GM12891 (cell line): ENCODE results near the gene IQCN.

Experiments used
- DNase-seq: peaks from one replicate; pipeline ENCODE4 v3.0.0; 2011; ENCODE audit warnings: low spot score; ENCODE audit not compliant: insufficient read length
- FAIRE-seq: peaks from 2 replicates; lab custom pipeline; 2011; peaks lifted over from hg19 to GRCh38; lab: Jason Lieb, UNC
- PAX5 ChIP-seq: IDR thresholded peaks from 2 replicates; pipeline ENCODE4 v1.6.1; 2011; ENCODE audit warnings: low read length, moderate library complexity, mild to moderate bottlenecking; ENCODE audit not compliant: insufficient read depth, severe bottlenecking
- POLR2A ChIP-seq: IDR thresholded peaks from 2 replicates; pipeline ENCODE4 v1.6.1; 2011; ENCODE audit warnings: low read depth, low read length, control low read depth
- POLR2AphosphoS5 ChIP-seq: IDR thresholded peaks from 2 replicates; pipeline ENCODE4 v1.6.1; 2011; ENCODE audit warnings: low read depth, low read length, control low read depth
- POU2F2 ChIP-seq: IDR thresholded peaks from 2 replicates; pipeline ENCODE4 v1.6.1; 2011; ENCODE audit warnings: low read depth, mild to moderate bottlenecking, control low read depth, low read length, moderate library complexity
- SPI1 ChIP-seq: IDR thresholded peaks from 2 replicates; pipeline ENCODE4 v1.6.1; 2011; ENCODE audit warnings: low read depth, low read length, control low read depth
- TAF1 ChIP-seq: IDR thresholded peaks from 2 replicates; pipeline ENCODE4 v1.6.1; 2011; ENCODE audit warnings: low read depth, low read length, control low read depth

The IQCN gene

GRCh38 chr19:18259893-18260292 is 14.4 kb downstream of the IQCN start:
- FAIRE-seq: no peak

GRCh38 chr19:18257503-18258470 is 16.5 kb downstream of the IQCN start:
- TF ChIP-seq PAX5 (no peak), POLR2AphosphoS5 (no peak), POLR2A (no peak), SPI1 (no peak), POU2F2 (no peak), TAF1 (no peak)
- FAIRE-seq (no peak), DNase-seq (no peak)

More at GRCh38 chr19:18259893-18260292, 14.4 kb downstream of the IQCN start:
- TF ChIP-seq POLR2A (no peak), POU2F2 (no peak), SPI1 (no peak), TAF1 (no peak), POLR2AphosphoS5 (no peak), PAX5 (no peak)
- no peak for DNase-seq

GRCh38 chr19:18254546-18255503 is 19.4 kb downstream of the IQCN start:
- TF ChIP-seq SPI1 (peak; percentile 62; the same call in 1 of the 2 replicates), PAX5 (no peak), POLR2A (no peak), TAF1 (no peak), POLR2AphosphoS5 (no peak)
- peak; percentile 40 for FAIRE-seq
- no peak for DNase-seq

GRCh38 chr19:18253716-18254115 is 20.5 kb downstream of the IQCN start:
- FAIRE-seq (peak; percentile 82), DNase-seq (no peak)
- TF ChIP-seq SPI1 (no peak), TAF1 (no peak), POLR2A (no peak), POU2F2 (no peak), POLR2AphosphoS5 (no peak), PAX5 (no peak)

GRCh38 chr19:18253130-18253529 is 21.1 kb downstream of the IQCN start:
- no peak for FAIRE-seq
- DNase-seq: no peak
- TF ChIP-seq POLR2AphosphoS5 (no peak), TAF1 (no peak), POLR2A (no peak), POU2F2 (no peak), SPI1 (no peak), PAX5 (no peak)

GRCh38 chr19:18252370-18252717 is 21.9 kb downstream of the IQCN start:
- TF ChIP-seq POLR2A (no peak), PAX5 (no peak), POU2F2 (no peak), SPI1 (no peak), TAF1 (no peak), POLR2AphosphoS5 (no peak)
- DNase-seq: no peak
- no peak for FAIRE-seq

- DNase-seq (peak; percentile 80), FAIRE-seq (peak; percentile 95)
- no peak for TF ChIP-seq POU2F2
- no peak for TF ChIP-seq SPI1
- no peak for TF ChIP-seq TAF1
- no peak for TF ChIP-seq POLR2A
- TF ChIP-seq POLR2AphosphoS5: no peak
- no peak for TF ChIP-seq PAX5
Observed at GRCh38 chr19:18251587-18252369, 22.5 kb downstream of the IQCN start.

GRCh38 chr19:18249834-18250233 is 24.4 kb downstream of the IQCN start:
- FAIRE-seq: no peak

More at GRCh38 chr19:18249834-18250233, 24.4 kb downstream of the IQCN start:
- DNase-seq: no peak
- TF ChIP-seq SPI1 (no peak), PAX5 (no peak), POU2F2 (no peak), POLR2AphosphoS5 (no peak), TAF1 (no peak), POLR2A (no peak)
